K562 (cell line): ENCODE data around the gene CREB3L4. TPM values are rescaled to one million over a fixed set of nuclear protein-coding genes. Genes with fewer than 3 reads are reported as not detected.

Experiments used
- ARID1B ChIP-seq: fragments of 450-650 bp; IDR thresholded peaks from 2 replicates; pipeline ENCODE4 v1.6.1; 2016; ENCODE audit warnings: antibody characterized with exemption, mild to moderate bottlenecking, inconsistent platforms
- CBX8 ChIP-seq: fragments of 200-600 bp; sonication (generic); IDR thresholded peaks from 2 replicates; pipeline ENCODE4 v1.6.1; 2012; ENCODE audit warnings: borderline replicate concordance, mixed run types, low read depth, mild to moderate bottlenecking, moderate library complexity, mixed read lengths, low read length, control low read depth, inconsistent platforms; ENCODE audit not compliant: poor library complexity, severe bottlenecking; ENCODE audit errors: extremely low read depth
- EGR1 ChIP-seq: fragments of 450-650 bp; conservative IDR thresholded peaks from 2 replicates; pipeline ENCODE4 v1.6.1; 2017; ENCODE audit warnings: mild to moderate bottlenecking
- FOXM1 ChIP-seq, 2 experiments: fragments of 450-650 bp in 1 of 2; sonication (generic) in 1 of 2; formaldehyde crosslinking in 1 of 2; IDR thresholded peaks; 2 replicates each; pipeline versions ENCODE4 v1.6.1 to v1.9.0; 2017 to 2022; ENCODE audit warnings: low read depth in 2 of 2, mild to moderate bottlenecking in 2 of 2, missing genetic modification reagents in 1 of 2, moderate library complexity in 1 of 2
- GTF2F1 ChIP-seq: IDR thresholded peaks from 2 replicates; pipeline ENCODE4 v1.6.1; 2011; ENCODE audit warnings: low read depth, low read length, improper control_type of control experiment
- HLTF ChIP-seq: fragments of 450-650 bp; IDR thresholded peaks from 2 replicates; pipeline ENCODE4 v1.6.1; 2016
- JUND ChIP-seq, 2 experiments: IDR thresholded peaks; 2 replicates in 1 of 2; 3 replicates in 1 of 2; pipeline ENCODE4 v1.6.1; 2011; ENCODE audit warnings: borderline replicate concordance in 2 of 2, low read depth in 2 of 2, low read length in 2 of 2, improper control_type of control experiment in 1 of 2, missing biosample characterization in 1 of 2, missing genetic modification characterization in 1 of 2, missing genetic modification reagents in 1 of 2
- KLF6 ChIP-seq: fragments of 250-450 bp; sonication (Bioruptor Pico); IDR thresholded peaks from 2 replicates; pipeline ENCODE4 v1.4.0; 2020; ENCODE audit warnings: mild to moderate bottlenecking, moderate library complexity, borderline replicate concordance
- L3MBTL2 ChIP-seq: fragments of 450-650 bp; IDR thresholded peaks from 2 replicates; pipeline ENCODE4 v1.6.1; 2016; ENCODE audit warnings: mild to moderate bottlenecking, moderate library complexity
- MAFK ChIP-seq: IDR thresholded peaks from 2 replicates; pipeline ENCODE4 v1.6.1; 2011; ENCODE audit warnings: low read length, improper control_type of control experiment
- MLLT1 ChIP-seq, 2 experiments: fragments of 450-650 bp; IDR thresholded peaks; 2 replicates each; pipeline ENCODE4 v1.6.1; 2016
- PHF20 ChIP-seq: fragments of 450-650 bp; IDR thresholded peaks from 2 replicates; pipeline ENCODE4 v1.6.1; 2018; ENCODE audit not compliant: partially characterized antibody
- PHF8 ChIP-seq: fragments of 200-600 bp; sonication (generic); IDR thresholded peaks from 2 replicates; pipeline ENCODE4 v1.6.1; 2012; ENCODE audit warnings: mixed run types, mild to moderate bottlenecking, inconsistent platforms, low read length, moderate library complexity, borderline replicate concordance
- POLR2A ChIP-seq: fragments of 450-650 bp; conservative IDR thresholded peaks from 2 replicates; pipeline ENCODE4 v1.6.1; 2016
- RAD21 ChIP-seq, 2 experiments: fragments of 250-450 bp in 1 of 2; fragments of 450-650 bp in 1 of 2; sonication (Bioruptor Pico) in 1 of 2; formaldehyde crosslinking in 1 of 2; IDR thresholded peaks in 1 of 2; conservative IDR thresholded peaks in 1 of 2; 2 replicates each; pipeline versions ENCODE4 v1.4.0 to v1.8.0; 2020 to 2022; ENCODE audit warnings: mild to moderate bottlenecking in 2 of 2, moderate library complexity in 1 of 2
- RBM22 ChIP-seq: fragments of 200-400 bp; formaldehyde crosslinking; IDR thresholded peaks from 2 replicates; pipeline ENCODE4 v1.6.1; 2018; ENCODE audit warnings: low read length, low read depth; ENCODE audit not compliant: poor library complexity, severe bottlenecking
- TAF15 ChIP-seq: fragments of 200-400 bp; formaldehyde crosslinking; IDR thresholded peaks from 2 replicates; pipeline ENCODE4 v1.6.1; 2017; ENCODE audit warnings: mild to moderate bottlenecking, low read depth, low read length, moderate library complexity
- XRCC5 ChIP-seq: fragments of 200-400 bp; formaldehyde crosslinking; IDR thresholded peaks from 2 replicates; pipeline ENCODE4 v1.6.1; 2017; ENCODE audit warnings: low read depth, mild to moderate bottlenecking, low read length
- ZBTB7A ChIP-seq: IDR thresholded peaks from 2 replicates; pipeline ENCODE4 v1.6.1; 2011; ENCODE audit warnings: low read depth, mild to moderate bottlenecking, low read length, moderate library complexity, borderline replicate concordance; ENCODE audit not compliant: control insufficient read depth
- ZNF134 ChIP-seq: fragments of 250-450 bp; sonication (Bioruptor Pico); conservative IDR thresholded peaks from 2 replicates; pipeline ENCODE4 v1.4.0; 2020
- polyA plus RNA-seq, 8 experiments: library from polyadenylated mRNA; depleted of rRNA in 4 of 8; stranded (reverse) in 5 of 8; unstranded in 3 of 8; fragments of >200 nt; fragmentation: Nextera tagmentation in 2 of 8; fragmentation: Illumina TruSeq in 1 of 8; extraction: Ambion mirVana in 2 of 8; extraction: Trizol in 1 of 8; gene quantifications; 2 replicates each; pipeline versions ENCODE4 v1.2.1 to v1.2.3, GENCODE V29; 2011 to 2014; ENCODE audit warnings: inconsistent platforms in 1 of 8, missing spikeins in 1 of 8
- total RNA-seq, 7 experiments: library from RNA; depleted of rRNA in 6 of 7; stranded (reverse); fragments of >200 nt in 6 of 7; fragmentation: Illumina TruSeq in 2 of 7; extraction: Trizol in 2 of 7; gene quantifications; 2 replicates each; pipeline versions ENCODE4 v1.2.1 to v1.2.3, GENCODE V29; 2011 to 2021; ENCODE audit warnings: low replicate concordance in 1 of 7
- TF ChIP-seq, protein P1 (sequence below): fragments of 450-650 bp; formaldehyde crosslinking; IDR thresholded peaks from 2 replicates; pipeline ENCODE4 v1.4.0; 2022; ENCODE audit warnings: missing genetic modification characterization
- TF ChIP-seq, protein P2 (sequence below): fragments of 450-650 bp; conservative IDR thresholded peaks from 2 replicates; pipeline ENCODE4 v1.6.1; 2016; ENCODE audit warnings: missing genetic modification characterization, low read depth, mild to moderate bottlenecking, missing compliant biosample characterization, moderate library complexity

Gene CREB3L4
- total and polyA plus RNA-seq, 9 of the 15 experiments (the other 6 are each of a cell fraction or from before 2014, with no cell fraction given): 9.9 to 18.6 (median 13.9) TPM

DNA sequence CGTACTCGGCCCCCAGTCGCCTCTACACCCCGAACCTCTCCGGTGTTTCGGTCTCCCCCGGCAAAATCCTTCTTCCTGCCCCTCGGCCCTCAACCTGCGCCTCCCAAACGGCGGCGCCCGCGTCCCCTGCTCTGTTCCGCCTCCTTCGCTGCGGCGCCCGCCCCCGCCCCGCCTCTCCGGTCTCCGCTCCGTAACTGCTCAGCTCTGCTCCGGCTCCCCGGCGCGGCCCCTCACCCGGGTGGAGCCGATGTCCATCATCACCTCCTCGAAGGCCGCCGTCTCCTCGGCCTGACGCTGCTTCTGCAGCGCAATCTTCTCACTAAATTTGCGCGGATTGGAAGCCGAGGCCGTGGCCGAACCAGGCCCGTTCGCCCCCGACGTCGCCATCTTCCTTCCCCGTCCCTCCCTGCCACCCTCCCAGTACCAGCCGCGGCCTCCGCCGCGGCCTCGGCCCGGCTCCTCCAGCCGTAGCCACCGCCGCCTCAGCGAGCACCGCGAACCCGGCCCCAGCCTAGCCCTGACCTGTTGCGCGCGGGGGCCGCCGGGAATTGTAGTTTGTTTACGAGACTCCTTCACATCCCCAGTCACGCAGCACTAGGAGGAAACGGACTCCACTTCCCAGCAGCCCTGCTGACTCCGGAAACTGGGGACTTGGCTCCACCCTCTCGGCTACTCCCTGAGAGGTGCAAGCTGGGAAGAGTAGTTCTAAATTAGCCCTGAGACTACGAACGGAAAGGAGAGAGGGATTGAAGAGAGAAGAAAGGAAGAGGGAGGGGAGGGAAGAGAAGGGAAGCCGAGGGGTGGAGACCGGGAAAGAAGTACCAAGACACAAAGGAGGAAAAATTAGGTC is 9.4 kb upstream of the CREB3L4 start, which contains the start of gene CRTC2 (continued):
- TF ChIP-seq ZNF134 (CRISPR knock-in tag) (peak; percentile 42), FOXM1 (IDR thresholded peaks at IDR 0.05; ENCODE audit: low read depth) (no peak), FOXM1 (CRISPR knock-in tag; IDR thresholded peaks at IDR 0.05; ENCODE audit: low read depth) (no peak), HLTF (0 out of 2 replicates have a peak, but pooled peaks have one; percentile 53), XRCC5 (0 out of 2 replicates have a peak, but pooled peaks have one; percentile 40), ARID1B (0 out of 2 replicates have a peak, but pooled peaks have one; percentile 5), PHF8 (peak; percentile 91; the same call in 1 of the 2 replicates), RAD21 (CRISPR knock-in tag; conservative IDR thresholded peaks at IDR 0.05 in 1 of 2, IDR thresholded peaks at IDR 0.05 in 1 of 2) (0 out of 4 replicates have a peak, but pooled peaks of 1 of the 2 experiments have one; percentile 8), JUND (IDR thresholded peaks at IDR 0.05; ENCODE audit: borderline replicate concordance, low read depth, low read length) (peak; percentile 57; the same call in 1 of the 2 replicates), JUND (tag; IDR thresholded peaks at IDR 0.05; ENCODE audit: borderline replicate concordance, low read depth, low read length) (peak; percentile 10; the same call in 1 of the 3 replicates), CBX8 (no peak), EGR1 (peak; percentile 84), GTF2F1 (0 out of 2 replicates have a peak, but pooled peaks have one; percentile 36), KLF6 (CRISPR knock-in tag) (peak; percentile 79; the same call in 1 of the 2 replicates), MAFK (peak; percentile 37; the same call in 1 of the 2 replicates), L3MBTL2 (peak; percentile 62), MLLT1 (IDR thresholded peaks at IDR 0.05) (peak; percentile 33 to 50; a peak in 1 of 4 replicates), RBM22 (peak; percentile 61), PHF20 (peak; percentile 69), ZBTB7A (0 out of 2 replicates have a peak, but pooled peaks have one; percentile 18), POLR2A (peak; percentile 74), TAF15 (no peak)
- TF ChIP-seq, protein P1, sequence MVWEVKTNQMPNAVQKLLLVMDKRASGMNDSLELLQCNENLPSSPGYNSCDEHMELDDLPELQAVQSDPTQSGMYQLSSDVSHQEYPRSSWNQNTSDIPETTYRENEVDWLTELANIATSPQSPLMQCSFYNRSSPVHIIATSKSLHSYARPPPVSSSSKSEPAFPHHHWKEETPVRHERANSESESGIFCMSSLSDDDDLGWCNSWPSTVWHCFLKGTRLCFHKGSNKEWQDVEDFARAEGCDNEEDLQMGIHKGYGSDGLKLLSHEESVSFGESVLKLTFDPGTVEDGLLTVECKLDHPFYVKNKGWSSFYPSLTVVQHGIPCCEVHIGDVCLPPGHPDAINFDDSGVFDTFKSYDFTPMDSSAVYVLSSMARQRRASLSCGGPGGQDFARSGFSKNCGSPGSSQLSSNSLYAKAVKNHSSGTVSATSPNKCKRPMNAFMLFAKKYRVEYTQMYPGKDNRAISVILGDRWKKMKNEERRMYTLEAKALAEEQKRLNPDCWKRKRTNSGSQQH (CRISPR knock-in tag): peak; percentile 72
- TF ChIP-seq, protein P2, sequence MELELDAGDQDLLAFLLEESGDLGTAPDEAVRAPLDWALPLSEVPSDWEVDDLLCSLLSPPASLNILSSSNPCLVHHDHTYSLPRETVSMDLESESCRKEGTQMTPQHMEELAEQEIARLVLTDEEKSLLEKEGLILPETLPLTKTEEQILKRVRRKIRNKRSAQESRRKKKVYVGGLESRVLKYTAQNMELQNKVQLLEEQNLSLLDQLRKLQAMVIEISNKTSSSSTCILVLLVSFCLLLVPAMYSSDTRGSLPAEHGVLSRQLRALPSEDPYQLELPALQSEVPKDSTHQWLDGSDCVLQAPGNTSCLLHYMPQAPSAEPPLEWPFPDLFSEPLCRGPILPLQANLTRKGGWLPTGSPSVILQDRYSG: peak; percentile 84; the same call in 1 of the 2 replicates
